MM.1S (cell line): ENCODE measurements around the gene SLC6A3.

ENCODE experiments used
- DNase-seq: peaks from one replicate; pipeline ENCODE4 v3.0.0-alpha.2; 2015
- H2AFZ ChIP-seq: fragments of 300-600 bp; sonication (generic); 2 replicates; pipeline ENCODE4 v1.6.0; 2016; ENCODE audit warnings: antibody characterized with exemption, low read length
- H3F3A ChIP-seq: fragments of 300-600 bp; sonication (generic); 2 replicates; pipeline ENCODE4 v1.6.1; 2016; ENCODE audit warnings: mild to moderate bottlenecking, antibody characterized with exemption, low read length, moderate library complexity, mixed read lengths; ENCODE audit not compliant: insufficient read depth
- H3K27ac ChIP-seq: fragments of 300-600 bp; sonication (generic); 2 replicates; pipeline ENCODE4 v1.5.1; 2016; ENCODE audit warnings: mild to moderate bottlenecking, low read length
- H3K27me3 ChIP-seq: fragments of 300-600 bp; sonication (generic); replicated peaks from 2 replicates; pipeline ENCODE4 v1.6.0; 2016; ENCODE audit warnings: low read length; ENCODE audit not compliant: insufficient read depth
- H3K36me3 ChIP-seq: fragments of 300-600 bp; sonication (generic); replicated peaks from 2 replicates; pipeline ENCODE4 v1.6.1; 2016; ENCODE audit warnings: mild to moderate bottlenecking, low read length, mixed read lengths; ENCODE audit not compliant: insufficient read depth
- H3K4me1 ChIP-seq: fragments of 300-600 bp; sonication (generic); 2 replicates; pipeline ENCODE4 v1.6.1; 2016; ENCODE audit warnings: low read length, mixed read lengths
- H3K4me2 ChIP-seq: fragments of 300-600 bp; sonication (generic); 2 replicates; pipeline ENCODE4 v1.6.0; 2016; ENCODE audit warnings: low read depth, low read length
- H3K4me3 ChIP-seq: fragments of 300-600 bp; sonication (generic); 2 replicates; pipeline ENCODE4 v1.5.1; 2016; ENCODE audit warnings: low read length, mixed read lengths
- H3K79me2 ChIP-seq: fragments of 300-600 bp; sonication (generic); 2 replicates; pipeline ENCODE4 v1.6.1; 2016; ENCODE audit warnings: mixed run types, low read length, mixed read lengths
- H3K9ac ChIP-seq: fragments of 300-600 bp; sonication (generic); 2 replicates; pipeline ENCODE4 v1.6.1; 2016; ENCODE audit warnings: low read length, mixed read lengths
- H3K9me2 ChIP-seq: fragments of 300-600 bp; sonication (generic); replicated peaks from 2 replicates; pipeline ENCODE4 v1.6.1; 2016; ENCODE audit warnings: mild to moderate bottlenecking, low read length, mixed read lengths; ENCODE audit not compliant: insufficient read depth
- H3K9me3 ChIP-seq: fragments of 300-600 bp; sonication (generic); replicated peaks from 2 replicates; pipeline ENCODE4 v1.6.1; 2016; ENCODE audit warnings: mild to moderate bottlenecking, low read length, mixed read lengths; ENCODE audit not compliant: insufficient read depth
- H4K20me1 ChIP-seq: fragments of 300-600 bp; sonication (generic); 2 replicates; pipeline ENCODE4 v1.6.1; 2016; ENCODE audit warnings: mild to moderate bottlenecking, low read length, moderate library complexity, mixed read lengths; ENCODE audit not compliant: insufficient read depth
- CTCF ChIP-seq: fragments of 300-600 bp; sonication (generic); IDR thresholded peaks from 2 replicates; pipeline ENCODE4 v1.5.1; 2016; ENCODE audit warnings: antibody characterized with exemption, low read length, mixed read lengths
- EZH2 ChIP-seq: fragments of 300-600 bp; sonication (generic); optimal IDR thresholded peaks from 2 replicates; pipeline ENCODE3; 2017; ENCODE audit warnings: low read depth, mild to moderate bottlenecking, antibody characterized with exemption, low read length, mixed read lengths
- EZH2phosphoT487 ChIP-seq: fragments of 300-600 bp; sonication (generic); IDR thresholded peaks from 2 replicates; pipeline ENCODE4 v1.6.1; 2018; ENCODE audit warnings: antibody characterized with exemption, low read length

The SLC6A3 gene

GRCh38 chr5:1392801-1393565, 52.3 kb downstream of the SLC6A3 start:
- no peaks in the 10 kb centered on the region for H3K4me1 ChIP-seq
- peaks cover 91% of the 10 kb centered on the region for H3K27me3 ChIP-seq
- H3K4me3 ChIP-seq = no peak overlapping the region

DNA sequence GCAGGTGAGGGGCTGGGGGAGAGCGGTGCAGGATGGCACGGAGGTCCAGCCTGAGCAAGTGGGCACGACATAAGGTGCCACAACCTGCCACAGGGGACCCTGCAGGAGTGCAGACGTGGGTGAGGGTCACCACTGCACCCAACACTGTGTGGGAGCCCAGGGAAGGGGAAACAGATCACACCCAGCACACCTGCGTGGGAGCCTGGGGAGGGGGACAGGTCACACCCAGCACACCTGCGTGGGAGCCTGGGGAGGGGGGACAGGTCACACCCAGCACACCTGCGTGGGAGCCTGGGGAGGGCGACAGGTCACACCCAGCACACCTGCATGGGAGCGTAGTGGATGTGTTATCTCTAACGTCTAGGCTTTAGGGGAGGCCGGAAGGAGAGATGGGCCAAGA, 53.0 kb downstream of the SLC6A3 start:
- H3K4me2 ChIP-seq = no peak overlapping the region
- H2AFZ ChIP-seq = no peak overlapping the region
- DNase-seq = no peak
- H3F3A ChIP-seq = no peaks in the 10 kb centered on the region
- H3K9me3 ChIP-seq = no peaks in the 10 kb centered on the region
- no peaks in the 10 kb centered on the region for H3K79me2 ChIP-seq
- no peaks in the 10 kb centered on the region for H3K9me2 ChIP-seq
- peaks cover 90% of the 10 kb centered on the region for H3K27me3 ChIP-seq
- no peaks in the 10 kb centered on the region for H3K4me1 ChIP-seq
- H3K27ac ChIP-seq = no peak overlapping the region
- TF ChIP-seq EZH2phosphoT487 = no peak
- TF ChIP-seq CTCF = no peak
- no peak for TF ChIP-seq EZH2
- H3K4me3 ChIP-seq = no peak overlapping the region
- H4K20me1 ChIP-seq = no peaks in the 10 kb centered on the region
- H3K9ac ChIP-seq = no peak overlapping the region
- no peaks in the 10 kb centered on the region for H3K36me3 ChIP-seq

More at GRCh38 chr5:1392801-1393565, 52.3 kb downstream of the SLC6A3 start:
- Histone ChIP-seq H2AFZ (no peak overlapping the region), H3K4me2 (no peak overlapping the region), H3F3A (no peaks in the 10 kb centered on the region), H4K20me1 (no peaks in the 10 kb centered on the region), H3K9me3 (no peaks in the 10 kb centered on the region), H3K36me3 (no peaks in the 10 kb centered on the region), H3K9me2 (no peaks in the 10 kb centered on the region), H3K79me2 (no peaks in the 10 kb centered on the region), H3K9ac (no peak overlapping the region), H3K27ac (no peak overlapping the region)
- no peak for DNase-seq
- TF ChIP-seq EZH2phosphoT487 = no peak
- TF ChIP-seq CTCF = no peak
- no peak for TF ChIP-seq EZH2

DNA sequence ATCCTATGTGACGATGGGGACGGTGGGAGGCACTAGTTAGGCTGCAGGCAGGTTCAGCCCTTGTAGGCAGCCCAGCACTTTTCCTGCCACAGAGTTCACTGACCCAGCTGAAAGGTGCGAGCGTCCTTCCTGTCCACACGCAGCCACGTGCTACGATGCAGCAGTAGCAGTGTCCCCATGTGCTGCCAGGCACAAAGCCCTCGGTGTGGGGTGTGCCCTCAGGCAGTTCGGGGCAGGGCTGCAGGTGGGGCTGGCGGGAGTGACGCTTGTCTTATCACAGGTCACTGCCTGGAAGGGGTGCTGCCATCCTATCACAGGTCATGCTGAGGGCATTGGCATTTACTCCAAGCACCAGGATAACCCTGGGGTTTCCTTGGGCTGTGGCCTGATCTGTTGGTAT, 53.5 kb downstream of the SLC6A3 start:
- TF ChIP-seq EZH2phosphoT487 (no peak), CTCF (no peak), EZH2 (no peak)
- no peaks in the 10 kb centered on the region for H3K36me3 ChIP-seq
- H4K20me1 ChIP-seq = no peaks in the 10 kb centered on the region
- H3K4me1 ChIP-seq = peaks cover 4% of the 10 kb centered on the region
- H3K4me2 ChIP-seq = no peak overlapping the region
- peaks cover 85% of the 10 kb centered on the region for H3K27me3 ChIP-seq
- DNase-seq = no peak
- H3K9me2 ChIP-seq = no peaks in the 10 kb centered on the region
- H3K27ac ChIP-seq = no peak overlapping the region
- no peaks in the 10 kb centered on the region for H3K9me3 ChIP-seq
- H3K79me2 ChIP-seq = no peaks in the 10 kb centered on the region
- H3F3A ChIP-seq = no peaks in the 10 kb centered on the region
- no peak overlapping the region for H3K9ac ChIP-seq
- no peak overlapping the region for H2AFZ ChIP-seq
- no peak overlapping the region for H3K4me3 ChIP-seq
